22Rv1 (cell line): ENCODE results near the gene NREP.

Source experiments
- CTCF ChIP-seq: fragments of 450-650 bp; IDR thresholded peaks from 2 replicates; pipeline ENCODE4 v1.5.1; 2017; ENCODE audit warnings: mild to moderate bottlenecking
- ZFX ChIP-seq: fragments of 450-650 bp; IDR thresholded peaks from 2 replicates; pipeline ENCODE4 v1.6.1; 2017; ENCODE audit warnings: antibody characterized with exemption, borderline replicate concordance

GRCh38 chr5:111792471-111793058 is 35.6 kb upstream of the NREP start:
- TF ChIP-seq CTCF (no peak), ZFX (no peak)
